GM19043 (cell line): Measurements from ENCODE around the gene RNF215.

Source experiments
- ATAC-seq: cut with Tn5 transposase; IDR thresholded peaks from one replicate; pipeline ENCODE4 v1.9.1; 2021; ENCODE audit warnings: low read depth; ENCODE audit not compliant: unreplicated experiment

Gene RNF215

GRCh38 chr22:30334646-30335045 is 52.6 kb downstream of the RNF215 start:
- ATAC-seq, result no peak

- no peak for ATAC-seq
Observed at GRCh38 chr22:30333707-30334087, 53.5 kb downstream of the RNF215 start.

GRCh38 chr22:30332994-30333706 is 54.1 kb downstream of the RNF215 start:
- ATAC-seq, result no peak

GRCh38 chr22:30332551-30332950 is 54.7 kb downstream of the RNF215 start:
- no peak for ATAC-seq
